ENCODE data around the gene MISP3.

MISP3 gene

GRCh38 chr19:14055396-14055795, 17.2 kb upstream of the MISP3 start:
- Histone ChIP-seq H3K9ac (ENCODE audit: low read depth, low read length) (no peak overlapping the region), H3K4me1 (ENCODE audit: control insufficient read depth, insufficient read depth, low read length) (no peaks in the 10 kb centered on the region), H3K36me3 (ENCODE audit: control insufficient read depth, insufficient read depth, low read length) (peaks cover 3% of the 10 kb centered on the region), H3K9me3 (ENCODE audit: control insufficient read depth, insufficient read depth, low read length) (no peaks in the 10 kb centered on the region), H3K4me3 (ENCODE audit: low read depth, low read length) (no peak overlapping the region), H3K27me3 (ENCODE audit: control insufficient read depth, insufficient read depth, low read length) (peaks cover 22% of the 10 kb centered on the region)

- H3K4me3 ChIP-seq (ENCODE audit: low read depth, low read length): no peak overlapping the region
Observed at GRCh38 chr19:14056069-14056666, 16.4 kb upstream of the MISP3 start.

GRCh38 chr19:14056741-14057356, 15.7 kb upstream of the MISP3 start:
- H3K4me3 ChIP-seq (ENCODE audit: low read depth, low read length): peak overlapping the region; percentile 52
- H3K36me3 ChIP-seq (ENCODE audit: control insufficient read depth, insufficient read depth, low read length): peaks cover 3% of the 10 kb centered on the region
- H3K9ac ChIP-seq (ENCODE audit: low read depth, low read length): no peak overlapping the region
- H3K27me3 ChIP-seq (ENCODE audit: control insufficient read depth, insufficient read depth, low read length): peaks cover 22% of the 10 kb centered on the region
- H3K4me1 ChIP-seq (ENCODE audit: control insufficient read depth, insufficient read depth, low read length): no peaks in the 10 kb centered on the region
- H3K9me3 ChIP-seq (ENCODE audit: control insufficient read depth, insufficient read depth, low read length): no peaks in the 10 kb centered on the region

More at GRCh38 chr19:14056069-14056666, 16.4 kb upstream of the MISP3 start:
- Histone ChIP-seq H3K9ac (ENCODE audit: low read depth, low read length) (no peak overlapping the region), H3K9me3 (ENCODE audit: control insufficient read depth, insufficient read depth, low read length) (no peaks in the 10 kb centered on the region), H3K36me3 (ENCODE audit: control insufficient read depth, insufficient read depth, low read length) (peaks cover 3% of the 10 kb centered on the region), H3K27me3 (ENCODE audit: control insufficient read depth, insufficient read depth, low read length) (peaks cover 22% of the 10 kb centered on the region), H3K4me1 (ENCODE audit: control insufficient read depth, insufficient read depth, low read length) (no peaks in the 10 kb centered on the region)

- H3K9ac ChIP-seq (ENCODE audit: low read depth, low read length): no peak overlapping the region
Observed at GRCh38 chr19:14058182-14059092, 14.1 kb upstream of the MISP3 start.

GRCh38 chr19:14059093-14059480, 13.5 kb upstream of the MISP3 start:
- H3K36me3 ChIP-seq (ENCODE audit: control insufficient read depth, insufficient read depth, low read length): no peaks in the 10 kb centered on the region
- H3K9ac ChIP-seq (ENCODE audit: low read depth, low read length): no peak overlapping the region
- H3K4me3 ChIP-seq (ENCODE audit: low read depth, low read length): no peak overlapping the region
- H3K27me3 ChIP-seq (ENCODE audit: control insufficient read depth, insufficient read depth, low read length): peaks cover 22% of the 10 kb centered on the region
- H3K9me3 ChIP-seq (ENCODE audit: control insufficient read depth, insufficient read depth, low read length): no peaks in the 10 kb centered on the region
- no peaks in the 10 kb centered on the region for H3K4me1 ChIP-seq (ENCODE audit: control insufficient read depth, insufficient read depth, low read length)

More at GRCh38 chr19:14058182-14059092, 14.1 kb upstream of the MISP3 start:
- Histone ChIP-seq H3K27me3 (ENCODE audit: control insufficient read depth, insufficient read depth, low read length) (peaks cover 22% of the 10 kb centered on the region), H3K9me3 (ENCODE audit: control insufficient read depth, insufficient read depth, low read length) (no peaks in the 10 kb centered on the region), H3K4me3 (ENCODE audit: low read depth, low read length) (peak overlapping the region; percentile 56), H3K4me1 (ENCODE audit: control insufficient read depth, insufficient read depth, low read length) (no peaks in the 10 kb centered on the region), H3K36me3 (ENCODE audit: control insufficient read depth, insufficient read depth, low read length) (peaks cover 3% of the 10 kb centered on the region)

- Histone ChIP-seq H3K9me3 (ENCODE audit: control insufficient read depth, insufficient read depth, low read length) (no peaks in the 10 kb centered on the region), H3K36me3 (ENCODE audit: control insufficient read depth, insufficient read depth, low read length) (no peaks in the 10 kb centered on the region), H3K4me1 (ENCODE audit: control insufficient read depth, insufficient read depth, low read length) (no peaks in the 10 kb centered on the region), H3K4me3 (ENCODE audit: low read depth, low read length) (no peak overlapping the region), H3K27me3 (ENCODE audit: control insufficient read depth, insufficient read depth, low read length) (peaks cover 22% of the 10 kb centered on the region), H3K9ac (ENCODE audit: low read depth, low read length) (no peak overlapping the region)
Observed at GRCh38 chr19:14059652-14060155, 12.9 kb upstream of the MISP3 start.

- Histone ChIP-seq H3K4me3 (ENCODE audit: low read depth, low read length) (no peak overlapping the region), H3K9me3 (ENCODE audit: control insufficient read depth, insufficient read depth, low read length) (no peaks in the 10 kb centered on the region), H3K27me3 (ENCODE audit: control insufficient read depth, insufficient read depth, low read length) (peaks cover 22% of the 10 kb centered on the region), H3K9ac (ENCODE audit: low read depth, low read length) (no peak overlapping the region), H3K36me3 (ENCODE audit: control insufficient read depth, insufficient read depth, low read length) (no peaks in the 10 kb centered on the region), H3K4me1 (ENCODE audit: control insufficient read depth, insufficient read depth, low read length) (no peaks in the 10 kb centered on the region)
Observed at GRCh38 chr19:14061081-14061749, 11.4 kb upstream of the MISP3 start.

GRCh38 chr19:14061751-14062557, 10.6 kb upstream of the MISP3 start, which contains the start of gene PALM3:
Gene PALM3 (minus strand): TSS chr19:14062076. CDS start chr19:14061980, 96 bp downstream.
- Histone ChIP-seq H3K4me3 (ENCODE audit: low read depth, low read length) (no peak within 1 kb of the TSS), H3K9ac (ENCODE audit: low read depth, low read length) (no peak within 1 kb of the TSS), H3K27me3 (ENCODE audit: control insufficient read depth, insufficient read depth, low read length) (peaks cover 18% of the 10 kb centered on the region), H3K36me3 (ENCODE audit: control insufficient read depth, insufficient read depth, low read length) (no peaks in the 10 kb centered on the region), H3K9me3 (ENCODE audit: control insufficient read depth, insufficient read depth, low read length) (no peaks in the 10 kb centered on the region), H3K4me1 (ENCODE audit: control insufficient read depth, insufficient read depth, low read length) (no peaks in the 10 kb centered on the region)

GRCh38 chr19:14062558-14062855, 10.1 kb upstream of the MISP3 start:
- no peak overlapping the region for H3K4me3 ChIP-seq (ENCODE audit: low read depth, low read length)

GRCh38 chr19:14063105-14063504, 9.5 kb upstream of the MISP3 start:
- Histone ChIP-seq H3K27me3 (ENCODE audit: control insufficient read depth, insufficient read depth, low read length) (peaks cover 16% of the 10 kb centered on the region), H3K9ac (ENCODE audit: low read depth, low read length) (no peak overlapping the region), H3K4me3 (ENCODE audit: low read depth, low read length) (no peak overlapping the region), H3K9me3 (ENCODE audit: control insufficient read depth, insufficient read depth, low read length) (no peaks in the 10 kb centered on the region), H3K36me3 (ENCODE audit: control insufficient read depth, insufficient read depth, low read length) (no peaks in the 10 kb centered on the region), H3K4me1 (ENCODE audit: control insufficient read depth, insufficient read depth, low read length) (no peaks in the 10 kb centered on the region)

More at GRCh38 chr19:14062558-14062855, 10.1 kb upstream of the MISP3 start:
- Histone ChIP-seq H3K4me1 (ENCODE audit: control insufficient read depth, insufficient read depth, low read length) (no peaks in the 10 kb centered on the region), H3K9ac (ENCODE audit: low read depth, low read length) (no peak overlapping the region), H3K36me3 (ENCODE audit: control insufficient read depth, insufficient read depth, low read length) (no peaks in the 10 kb centered on the region), H3K27me3 (ENCODE audit: control insufficient read depth, insufficient read depth, low read length) (peaks cover 18% of the 10 kb centered on the region), H3K9me3 (ENCODE audit: control insufficient read depth, insufficient read depth, low read length) (no peaks in the 10 kb centered on the region)

- H3K4me1 ChIP-seq (ENCODE audit: control insufficient read depth, insufficient read depth, low read length): no peaks in the 10 kb centered on the region
- H3K9ac ChIP-seq (ENCODE audit: low read depth, low read length): no peak overlapping the region
- no peaks in the 10 kb centered on the region for H3K36me3 ChIP-seq (ENCODE audit: control insufficient read depth, insufficient read depth, low read length)
- no peaks in the 10 kb centered on the region for H3K9me3 ChIP-seq (ENCODE audit: control insufficient read depth, insufficient read depth, low read length)
- H3K27me3 ChIP-seq (ENCODE audit: control insufficient read depth, insufficient read depth, low read length): peaks cover 4% of the 10 kb centered on the region
- no peak overlapping the region for H3K4me3 ChIP-seq (ENCODE audit: low read depth, low read length)
Observed at GRCh38 chr19:14066134-14066533, 6.5 kb upstream of the MISP3 start.

Data from iPS-15b (cell line).